HCT116 (cell line): ENCODE results near the gene DPYSL4.

Experiments
- EGR1 ChIP-seq: IDR thresholded peaks from 2 replicates; pipeline ENCODE4 v1.6.1; 2012; ENCODE audit warnings: low read depth
- EZH2 ChIP-seq: fragments of 200-600 bp; sonication (generic); IDR thresholded peaks from 2 replicates; pipeline ENCODE4 v1.6.1; 2017; ENCODE audit warnings: antibody characterized with exemption, mixed run types
- EZH2phosphoT487 ChIP-seq: fragments of 200-600 bp; IDR thresholded peaks from 2 replicates; pipeline ENCODE4 v1.6.1; 2018; ENCODE audit warnings: antibody characterized with exemption, borderline replicate concordance
- POLR2A ChIP-seq: IDR thresholded peaks from 2 replicates; pipeline ENCODE4 v1.7.0; 2011; ENCODE audit warnings: borderline replicate concordance; ENCODE audit not compliant: insufficient read depth, insufficient read length; ENCODE audit errors: extremely low read depth
- POLR2AphosphoS5 ChIP-seq: IDR thresholded peaks from 2 replicates; pipeline ENCODE4 v1.6.1; 2011; ENCODE audit warnings: mild to moderate bottlenecking, low read depth, low read length, moderate library complexity
- RAD21 ChIP-seq: IDR thresholded peaks from 2 replicates; pipeline ENCODE4 v1.6.1; 2012; ENCODE audit warnings: low read depth, mild to moderate bottlenecking
- SIN3A ChIP-seq: IDR thresholded peaks from 2 replicates; pipeline ENCODE4 v1.6.1; 2012; ENCODE audit warnings: low read depth
- SP1 ChIP-seq: IDR thresholded peaks from 2 replicates; pipeline ENCODE4 v1.6.1; 2012; ENCODE audit warnings: low read depth
- TCF7L2 ChIP-seq: IDR thresholded peaks from 2 replicates; pipeline ENCODE4 v1.7.0; 2011; ENCODE audit warnings: borderline replicate concordance, inconsistent platforms; ENCODE audit not compliant: insufficient read depth, insufficient read length; ENCODE audit errors: extremely low read depth
- YY1 ChIP-seq: IDR thresholded peaks from 2 replicates; pipeline ENCODE4 v1.6.1; 2011; ENCODE audit warnings: low read length, low read depth, moderate library complexity, mild to moderate bottlenecking; ENCODE audit not compliant: insufficient replicate concordance; ENCODE audit errors: extremely low read depth
- ZFX ChIP-seq: fragments of 450-650 bp; IDR thresholded peaks from 2 replicates; pipeline ENCODE4 v1.6.1; 2017
- TF ChIP-seq, protein P1 (sequence below), 3 experiments: fragments of 200-600 bp in 1 of 3; sonication (generic) in 1 of 3; IDR thresholded peaks in 2 of 3; conservative IDR thresholded peaks in 1 of 3; 2 replicates each; pipeline ENCODE4 v1.5.1; 2012 to 2017; ENCODE audit warnings: low read depth in 2 of 3, low read length in 2 of 3, antibody characterized with exemption in 1 of 3, borderline replicate concordance in 1 of 3, control low read depth in 1 of 3, mild to moderate bottlenecking in 1 of 3, mixed read lengths in 1 of 3, mixed run types in 1 of 3, moderate library complexity in 1 of 3; ENCODE audit not compliant: insufficient read depth in 1 of 3
- TF ChIP-seq, protein P2 (sequence below): IDR thresholded peaks from 2 replicates; pipeline ENCODE4 v1.6.1; 2012
- TF ChIP-seq, protein P3 (sequence below): IDR thresholded peaks from 2 replicates; pipeline ENCODE4 v1.6.1; 2012

DNA sequence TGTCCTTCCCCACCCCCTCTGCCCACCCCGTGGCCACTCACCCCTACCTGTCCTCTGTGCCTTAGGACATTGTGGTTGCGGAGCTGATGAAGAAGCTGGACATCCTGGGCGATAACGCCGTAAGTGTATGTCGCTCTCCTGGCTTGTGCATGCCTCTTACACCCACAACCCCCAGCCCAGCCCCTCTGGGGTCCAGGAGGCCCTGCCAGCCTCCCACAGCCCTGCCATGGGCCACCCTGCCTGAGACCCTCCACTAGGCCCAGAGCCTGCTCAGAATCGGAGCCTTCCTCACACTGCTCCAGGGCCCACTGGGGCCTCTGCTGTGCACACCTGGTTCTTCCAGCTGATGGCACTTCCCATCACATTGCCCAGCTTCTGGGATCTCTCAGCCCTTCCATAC, 36.8 kb upstream of the DPYSL4 start:
- TF ChIP-seq, protein P1, sequence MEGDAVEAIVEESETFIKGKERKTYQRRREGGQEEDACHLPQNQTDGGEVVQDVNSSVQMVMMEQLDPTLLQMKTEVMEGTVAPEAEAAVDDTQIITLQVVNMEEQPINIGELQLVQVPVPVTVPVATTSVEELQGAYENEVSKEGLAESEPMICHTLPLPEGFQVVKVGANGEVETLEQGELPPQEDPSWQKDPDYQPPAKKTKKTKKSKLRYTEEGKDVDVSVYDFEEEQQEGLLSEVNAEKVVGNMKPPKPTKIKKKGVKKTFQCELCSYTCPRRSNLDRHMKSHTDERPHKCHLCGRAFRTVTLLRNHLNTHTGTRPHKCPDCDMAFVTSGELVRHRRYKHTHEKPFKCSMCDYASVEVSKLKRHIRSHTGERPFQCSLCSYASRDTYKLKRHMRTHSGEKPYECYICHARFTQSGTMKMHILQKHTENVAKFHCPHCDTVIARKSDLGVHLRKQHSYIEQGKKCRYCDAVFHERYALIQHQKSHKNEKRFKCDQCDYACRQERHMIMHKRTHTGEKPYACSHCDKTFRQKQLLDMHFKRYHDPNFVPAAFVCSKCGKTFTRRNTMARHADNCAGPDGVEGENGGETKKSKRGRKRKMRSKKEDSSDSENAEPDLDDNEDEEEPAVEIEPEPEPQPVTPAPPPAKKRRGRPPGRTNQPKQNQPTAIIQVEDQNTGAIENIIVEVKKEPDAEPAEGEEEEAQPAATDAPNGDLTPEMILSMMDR (IDR thresholded peaks at IDR 0.05 in 2 of 3, conservative IDR thresholded peaks at IDR 0.05 in 1 of 3; ENCODE audit: borderline replicate concordance in 1 of 3, insufficient read depth in 1 of 3, low read depth in 2 of 3, low read length in 2 of 3) = no peak
- TF ChIP-seq, protein P2, sequence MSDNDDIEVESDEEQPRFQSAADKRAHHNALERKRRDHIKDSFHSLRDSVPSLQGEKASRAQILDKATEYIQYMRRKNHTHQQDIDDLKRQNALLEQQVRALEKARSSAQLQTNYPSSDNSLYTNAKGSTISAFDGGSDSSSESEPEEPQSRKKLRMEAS = no peak
- TF ChIP-seq, protein P3, sequence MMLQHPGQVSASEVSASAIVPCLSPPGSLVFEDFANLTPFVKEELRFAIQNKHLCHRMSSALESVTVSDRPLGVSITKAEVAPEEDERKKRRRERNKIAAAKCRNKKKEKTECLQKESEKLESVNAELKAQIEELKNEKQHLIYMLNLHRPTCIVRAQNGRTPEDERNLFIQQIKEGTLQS = no peak
- TF ChIP-seq YY1 = no peak
- TF ChIP-seq EZH2phosphoT487 = no peak
- no peak for TF ChIP-seq POLR2AphosphoS5
- no peak for TF ChIP-seq EZH2
- TF ChIP-seq POLR2A = no peak
- TF ChIP-seq ZFX = no peak
- no peak for TF ChIP-seq TCF7L2
- no peak for TF ChIP-seq SP1
- no peak for TF ChIP-seq RAD21
- TF ChIP-seq SIN3A = no peak
- TF ChIP-seq EGR1 = no peak
